8988T (cell line): Measurements from ENCODE around the gene TRPV4.
"Not testable (repeated sequence)": the region's sequence is repeated elsewhere in the genome, so short reads cannot be mapped to it uniquely, and the experiment has no call there.

Experiments used
- DNase-seq: peaks from one replicate; pipeline ENCODE4 v3.0.0; 2011

Gene TRPV4

GRCh38 chr12:109833307-109834189, at the start of gene TRPV4:
TRPV4 (minus strand) TSS chr12:109833398; CDS start chr12:109814796, 18,602 bp downstream.
- peak; percentile 66 for DNase-seq

DNA sequence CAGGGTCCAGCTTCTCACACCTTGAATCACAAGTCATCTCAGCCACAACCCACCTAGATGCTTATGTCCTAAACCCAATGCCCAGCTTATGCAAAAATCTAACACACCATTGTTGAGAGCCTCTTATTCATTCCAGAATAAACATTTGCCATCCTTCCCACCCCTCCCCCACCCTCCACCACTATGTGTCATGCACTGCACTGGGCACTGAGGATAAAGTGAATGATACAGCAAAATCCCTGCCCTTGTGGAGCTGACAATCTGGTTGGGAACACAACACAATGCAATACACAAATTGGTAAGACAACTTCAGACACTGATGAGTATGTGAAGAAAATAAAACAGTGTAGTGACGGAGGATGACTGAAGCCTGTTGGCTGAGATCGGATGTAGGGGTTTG, 48.6 kb upstream of the TRPV4 start:
- no peak for DNase-seq

GRCh38 chr12:109880938-109881337, 47.7 kb upstream of the TRPV4 start:
- no peak for DNase-seq

GRCh38 chr12:109880043-109880931, 47.1 kb upstream of the TRPV4 start, which contains the start of gene GLTP:
GLTP (minus strand) TSS chr12:109880541; CDS start chr12:109880374, 167 bp downstream.
- peak; percentile 88 for DNase-seq

DNA sequence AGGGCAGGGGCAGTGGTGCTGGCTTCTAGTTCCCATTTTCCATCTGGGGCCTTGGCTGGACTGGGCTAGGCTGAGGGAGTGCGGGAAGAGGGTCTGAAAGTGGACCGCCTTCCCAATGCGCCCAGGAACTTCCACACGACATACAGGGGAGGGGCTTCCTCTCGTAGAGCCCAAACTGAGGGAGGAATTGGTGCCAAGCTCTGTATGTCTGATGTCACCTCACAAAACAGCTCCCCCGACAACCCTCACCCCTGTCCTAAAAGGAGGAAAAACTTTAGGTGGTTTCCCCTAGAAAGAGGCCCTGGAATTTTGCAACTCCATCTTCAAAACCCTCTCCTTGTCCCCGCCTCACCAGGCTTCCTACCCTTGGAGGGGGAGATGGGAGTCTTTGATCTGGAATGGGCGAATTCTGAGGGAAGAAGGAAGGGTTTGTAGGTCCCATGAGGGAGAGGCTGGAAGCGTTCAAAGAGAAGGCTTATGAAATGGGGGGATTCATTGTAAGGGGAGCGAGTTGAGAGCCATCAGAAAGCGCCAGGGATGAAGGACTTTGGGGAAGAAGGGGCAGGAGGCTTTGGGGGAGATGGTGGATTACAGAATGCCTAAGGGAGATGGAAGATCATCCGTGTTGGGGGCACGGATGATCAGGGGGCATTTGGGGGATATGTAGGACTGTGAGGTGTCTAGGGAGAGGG, 46.3 kb upstream of the TRPV4 start:
- DNase-seq, result peak; percentile 36

DNA sequence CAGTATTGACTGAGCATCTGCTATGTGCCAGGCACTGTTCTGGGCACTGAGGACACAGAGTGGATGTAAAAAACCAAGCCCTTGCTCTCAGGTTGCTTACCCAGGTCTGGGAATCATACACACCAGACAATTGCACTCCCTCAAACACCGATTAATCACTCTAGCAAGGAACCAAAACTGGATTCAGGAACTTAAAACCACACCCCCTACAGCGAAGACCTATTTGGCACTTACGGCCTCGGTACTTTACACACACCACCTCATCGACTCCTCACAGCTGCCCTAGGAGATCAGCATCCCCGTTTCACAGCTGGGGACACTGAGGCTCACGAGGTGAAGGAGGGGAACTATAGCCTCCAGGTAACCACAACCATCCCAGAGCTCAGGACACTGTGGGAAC, 45.6 kb upstream of the TRPV4 start:
- DNase-seq, result no peak

DNA sequence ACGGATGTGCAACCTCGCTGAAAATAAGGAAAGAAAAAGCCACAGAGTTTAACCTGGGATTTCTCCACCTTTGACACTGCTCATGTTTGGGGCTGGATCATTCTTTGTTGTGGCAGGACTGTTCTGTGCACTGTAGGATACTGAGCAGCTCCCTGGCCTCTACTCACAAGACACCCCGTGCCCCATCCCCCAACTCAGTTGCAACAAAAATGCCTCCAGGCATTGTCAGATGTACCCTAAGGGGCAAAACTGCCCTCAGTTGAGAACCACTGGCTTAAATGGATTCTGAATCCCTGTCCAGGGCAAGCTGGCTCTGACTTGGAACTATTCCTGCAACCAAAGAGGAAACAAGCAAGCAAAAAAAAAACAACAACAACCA, 45.0 kb upstream of the TRPV4 start:
- no peak for DNase-seq

DNA sequence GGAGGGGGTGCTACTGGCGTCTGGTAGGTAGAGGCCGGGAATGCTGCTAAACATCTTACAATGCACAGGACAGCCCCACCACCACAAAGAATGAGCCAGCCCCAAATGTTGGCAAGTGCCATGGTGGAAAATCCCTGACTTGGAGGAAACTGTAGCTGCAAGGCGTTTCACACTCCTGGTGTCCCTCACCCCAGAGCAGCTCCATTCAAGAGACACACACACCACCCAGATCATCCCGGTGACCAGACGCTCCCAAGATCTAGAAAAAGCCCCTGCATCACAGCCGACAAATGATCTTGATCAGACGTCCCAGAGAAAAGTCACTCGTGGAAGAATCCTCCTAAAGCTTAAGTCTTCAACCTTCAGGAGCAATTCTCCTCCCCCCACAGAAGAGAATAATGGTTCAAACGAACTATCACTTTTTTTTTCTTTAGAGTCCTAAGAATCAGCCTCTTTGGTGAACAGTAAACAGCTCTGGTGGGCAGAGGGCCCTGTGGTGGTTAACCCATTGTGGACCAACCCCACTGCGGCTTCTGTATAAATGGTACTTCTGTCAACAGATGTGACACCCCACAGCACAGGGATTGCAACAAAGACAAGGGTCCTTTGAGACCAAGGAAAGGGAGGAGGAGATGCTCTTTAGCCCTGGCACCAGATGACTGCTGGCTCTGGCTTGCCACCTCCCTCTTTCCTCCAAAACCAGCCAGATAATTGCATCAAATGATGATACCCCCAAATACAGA, 44.5 kb upstream of the TRPV4 start:
- DNase-seq, result no peak

GRCh38 chr12:109876406-109876805, 43.2 kb upstream of the TRPV4 start:
- no peak for DNase-seq

DNA sequence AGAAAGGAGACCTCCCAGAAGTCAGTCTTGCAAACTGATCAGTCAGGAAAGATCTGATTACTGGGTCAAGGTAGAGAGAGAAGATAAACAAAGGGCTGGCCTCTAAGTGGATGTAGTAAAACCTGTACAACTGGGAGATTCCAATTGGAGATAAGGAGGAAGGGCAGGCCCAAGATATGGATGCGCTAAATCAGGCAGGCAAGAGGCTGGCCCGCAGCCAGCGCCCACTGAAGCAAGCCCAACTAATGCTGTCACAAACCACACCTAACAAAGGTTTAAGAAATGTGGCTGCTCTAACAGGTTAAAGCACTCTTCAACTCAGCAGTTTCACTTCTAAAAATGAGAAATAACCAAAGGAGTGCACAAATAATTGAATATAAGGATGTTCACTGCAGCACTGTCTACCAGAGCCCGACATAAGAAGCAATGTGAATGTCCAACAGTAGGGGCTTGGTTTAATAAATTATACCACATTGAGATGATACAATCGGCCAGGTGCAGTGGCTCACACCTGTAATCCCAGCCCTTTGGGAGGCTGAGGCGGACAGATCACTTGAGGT, 42.5 kb upstream of the TRPV4 start:
- DNase-seq, result no peak

DNA sequence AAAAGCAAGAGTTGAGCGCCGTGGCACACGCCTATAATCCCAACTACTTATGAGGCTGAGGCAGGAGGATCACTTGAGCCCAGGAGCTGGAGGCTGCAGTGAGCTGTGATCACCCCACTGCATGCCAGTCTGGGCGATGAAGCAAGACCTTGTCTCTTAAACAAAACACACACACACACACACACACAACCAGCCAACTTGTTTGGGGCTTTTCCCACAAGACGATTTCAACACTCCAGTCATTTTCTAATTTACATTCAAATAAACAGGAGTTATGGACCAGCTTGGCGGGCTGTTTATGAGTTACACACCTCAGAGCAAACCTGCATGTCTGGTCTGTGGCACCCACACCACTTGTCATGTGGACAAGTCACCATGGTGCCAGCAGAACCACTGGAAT, 40.5 kb upstream of the TRPV4 start:
- DNase-seq, result no peak

DNA sequence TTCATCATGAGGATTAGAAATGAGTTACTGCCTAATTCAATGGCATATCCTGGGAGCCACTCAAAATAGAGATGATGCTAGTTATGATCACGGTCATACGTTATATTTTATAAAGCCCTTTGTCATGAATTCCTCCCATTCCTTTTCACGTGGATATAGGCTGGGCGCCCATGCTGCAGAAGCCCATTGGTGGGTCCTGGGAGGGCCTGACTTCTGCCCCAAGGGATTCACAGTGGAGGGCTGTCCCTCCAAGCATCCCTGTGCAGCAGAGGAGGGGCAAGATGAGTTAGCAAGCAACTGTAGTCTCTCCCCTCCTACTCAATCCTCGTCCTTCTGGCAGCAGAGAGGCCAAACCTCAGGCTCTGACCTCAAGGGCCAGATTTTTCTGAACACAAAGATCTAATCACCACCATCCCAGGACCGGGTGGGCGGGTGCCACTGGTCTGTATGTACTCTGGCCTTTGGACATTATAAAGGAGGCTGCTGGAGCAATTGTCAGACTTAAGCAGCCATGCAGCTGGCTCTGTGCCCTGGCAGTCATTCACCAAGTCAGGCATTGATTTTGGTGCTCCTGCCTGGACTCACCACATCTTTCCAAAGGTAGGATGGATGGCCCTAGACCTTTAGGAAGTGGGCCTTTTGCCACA, 38.6 kb upstream of the TRPV4 start:
- DNase-seq, result no peak

DNA sequence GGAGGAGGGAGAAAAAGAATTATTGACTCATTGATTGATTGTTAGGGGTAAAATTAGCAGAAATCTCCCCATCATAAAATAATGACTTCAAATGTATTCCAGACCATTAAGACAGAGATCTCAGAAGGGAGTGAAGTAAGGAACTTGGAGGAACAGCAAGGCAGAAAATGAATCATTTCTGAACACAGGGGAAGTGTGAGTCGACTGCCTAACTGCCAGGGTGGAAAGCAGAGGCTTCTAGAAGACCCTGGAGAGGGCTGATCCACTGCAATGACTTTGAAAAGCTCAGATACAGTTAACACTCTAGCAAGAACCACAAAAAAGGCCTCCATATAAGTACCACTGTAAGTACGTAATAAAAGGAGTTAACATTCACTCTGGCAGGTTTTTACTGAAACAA, 37.5 kb upstream of the TRPV4 start:
- no peak for DNase-seq

DNA sequence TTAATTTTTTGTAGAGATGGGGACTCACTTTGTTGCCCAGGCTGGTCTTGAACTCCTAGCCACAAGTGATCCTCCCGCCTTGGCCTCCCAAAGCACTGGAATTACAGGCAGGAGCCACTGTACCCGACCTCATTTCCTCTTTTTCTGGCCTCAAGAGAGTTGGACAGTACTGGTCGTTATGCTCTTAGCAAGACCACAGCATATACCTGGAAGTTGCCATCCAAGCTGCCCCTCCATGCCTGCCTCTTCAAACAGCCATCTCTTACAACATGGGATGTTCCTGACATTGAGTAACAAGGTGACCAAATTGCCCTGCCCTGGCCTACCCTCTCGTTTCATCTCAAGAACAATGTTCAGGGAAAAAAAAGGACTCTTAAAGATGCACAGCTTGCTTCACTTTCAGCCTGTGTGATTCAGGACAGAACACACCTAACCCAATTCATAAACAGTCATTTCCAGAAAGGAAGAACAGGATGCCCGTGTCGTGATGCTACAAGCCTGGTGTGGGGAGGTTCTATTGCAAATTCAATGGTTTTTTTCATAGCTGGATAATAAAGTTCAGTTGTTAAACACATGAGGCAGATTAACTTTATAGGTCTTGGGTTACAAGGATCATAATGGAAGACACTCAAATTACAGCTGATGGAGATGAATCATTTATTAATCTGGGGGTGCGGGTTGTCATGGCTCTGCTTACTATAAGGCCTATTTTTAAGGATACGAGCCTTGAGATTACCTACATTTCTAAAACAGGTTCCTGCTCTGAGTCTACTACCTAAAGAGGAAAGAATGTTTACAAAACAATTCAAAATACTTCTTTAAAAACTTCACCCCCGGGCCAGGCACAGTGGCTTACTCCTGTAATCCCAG, 35.2 kb upstream of the TRPV4 start:
- DNase-seq, result no peak

DNA sequence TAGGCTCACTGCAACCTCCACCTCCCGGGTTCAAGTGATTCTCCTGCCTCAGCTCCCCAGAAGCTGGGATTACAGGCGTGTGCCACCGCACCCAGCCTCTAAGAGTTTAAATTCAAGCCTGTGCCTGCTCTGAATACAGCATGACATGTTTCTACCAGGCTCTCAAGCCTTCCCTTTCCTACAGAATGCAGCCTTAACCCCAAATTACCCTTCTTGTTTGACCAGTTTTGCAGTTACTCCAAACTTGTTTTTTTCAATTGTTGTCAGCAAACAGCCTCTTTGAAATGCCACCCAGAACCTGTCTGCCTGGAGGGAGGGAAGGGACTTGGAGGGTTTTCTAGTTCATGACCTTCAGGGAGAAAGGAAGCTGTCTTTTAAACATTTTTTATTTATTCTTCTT, 31.7 kb upstream of the TRPV4 start:
- no peak for DNase-seq

DNA sequence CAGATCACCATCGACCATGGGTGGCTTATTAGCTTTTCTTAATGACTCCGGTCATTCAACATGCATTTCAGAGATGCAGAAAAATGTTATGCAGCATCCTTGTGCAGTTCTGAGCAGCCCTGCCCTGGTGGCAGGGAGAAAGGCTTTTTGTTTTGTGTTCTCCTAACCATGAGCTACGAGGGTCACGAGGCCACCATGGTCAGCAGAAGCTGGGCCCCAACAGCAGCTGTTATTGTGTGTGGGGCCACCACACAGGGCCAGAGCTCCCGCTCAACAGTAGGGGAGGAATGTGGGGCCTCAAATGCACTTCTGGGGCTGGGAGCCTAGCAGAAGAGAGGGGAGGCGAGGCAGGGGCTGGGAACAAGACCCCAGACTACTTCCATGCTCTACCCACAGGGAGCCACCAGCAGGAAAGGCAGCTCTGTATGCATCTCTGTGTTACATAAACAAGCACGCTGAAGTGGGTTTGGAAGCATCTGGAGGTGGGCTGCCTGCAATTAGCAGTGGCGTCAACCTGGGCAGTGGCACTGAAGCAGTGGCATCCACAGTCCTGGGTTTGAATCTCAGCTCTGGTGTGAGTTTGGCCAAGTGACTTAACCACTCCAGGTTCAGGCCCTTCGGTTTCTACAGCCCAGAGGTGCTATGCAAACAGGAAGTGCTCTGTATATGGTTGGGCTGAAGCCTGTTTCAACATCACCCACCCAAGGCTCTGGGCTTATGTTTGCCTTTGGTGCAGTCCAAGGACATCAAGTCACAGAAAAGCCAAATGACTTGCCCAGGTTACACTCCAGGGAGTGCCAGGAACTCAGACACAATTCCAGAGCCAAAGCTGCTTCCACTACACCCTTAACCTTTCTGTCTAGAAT, 30.9 kb upstream of the TRPV4 start:
- no peak for DNase-seq

GRCh38 chr12:109862491-109862890, 29.3 kb upstream of the TRPV4 start:
- not testable (repeated sequence) for DNase-seq

DNA sequence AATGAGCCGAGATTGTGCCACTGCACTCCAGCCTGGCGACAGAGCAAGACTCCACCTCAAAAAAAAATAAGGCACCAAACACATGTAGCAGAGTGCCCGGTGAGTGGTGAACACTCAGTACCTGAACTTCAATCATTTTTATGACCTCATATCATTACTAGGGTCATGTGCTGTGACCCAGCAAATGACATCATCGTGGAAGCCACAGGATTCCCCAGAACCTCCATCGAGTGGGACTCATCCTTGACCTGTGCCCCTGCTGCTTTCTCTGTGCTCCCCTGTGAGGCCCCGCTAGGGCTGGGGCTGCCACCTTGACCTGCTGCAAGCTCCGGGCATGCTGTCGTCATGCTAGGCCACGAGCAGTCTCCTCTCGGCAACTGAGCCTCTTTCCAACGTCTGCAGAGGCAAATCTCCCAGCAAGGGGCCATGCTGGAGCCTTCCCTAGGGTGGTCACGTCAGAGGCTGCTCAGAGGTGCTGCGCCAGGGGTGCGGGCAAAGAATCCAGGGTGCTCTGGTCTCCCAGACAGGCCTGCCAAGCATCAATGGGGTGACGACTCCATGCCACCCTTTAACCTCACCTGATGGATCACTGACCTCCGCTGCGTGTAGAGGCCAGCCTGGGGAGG, 28.6 kb upstream of the TRPV4 start:
- DNase-seq, result no peak

DNA sequence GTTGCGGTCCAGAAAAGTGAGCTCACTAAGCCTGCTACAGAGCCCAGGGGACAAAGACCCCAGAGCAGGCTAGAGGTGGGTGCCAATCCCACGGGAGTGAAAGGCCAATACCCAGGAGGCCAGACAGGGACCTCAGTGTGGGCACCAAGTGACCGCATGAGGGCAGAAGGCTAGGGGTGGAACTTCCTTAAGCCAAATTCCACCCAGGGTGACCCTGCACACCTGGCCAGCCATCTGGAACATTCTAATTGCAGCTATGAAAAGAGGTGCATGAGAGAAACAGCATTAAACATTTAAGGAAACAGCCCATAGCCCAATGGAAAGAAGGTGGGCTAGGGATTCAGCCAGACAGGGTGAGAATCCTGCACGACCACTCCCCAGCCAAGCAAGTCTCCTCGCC, 27.8 kb upstream of the TRPV4 start:
- DNase-seq, result no peak
